Gastrocnemius medialis (tissue), 4 donors: Measurements from ENCODE around the gene SLC48A1. TPM values are rescaled to one million over a fixed set of nuclear protein-coding genes. Genes with fewer than 3 reads are reported as not detected.

Source experiments
- ATAC-seq, 2 donors: fragments of 150-250 bp; one replicate each; pipeline ENCODE4 v1.9.1; 2016
- DNase-seq, 2 donors: peaks; one replicate each; pipeline ENCODE4 v3.0.0-alpha.2; 2019
- H3K27ac ChIP-seq, 4 donors: fragments of 200-600 bp; sonication (generic); 1 replicate in 1 of 4; 2 replicates in 3 of 4; pipeline ENCODE4 v1.5.1; 2016 to 2018; ENCODE audit warnings: mild to moderate bottlenecking in 2 of 4, moderate library complexity in 1 of 4
- H3K27me3 ChIP-seq, 3 donors: fragments of 200-600 bp; sonication (generic) in 2 of 3; 1 replicate in 1 of 3; 2 replicates in 2 of 3; pipeline versions ENCODE4 v1.5.1 to v1.6.0; 2016 to 2019; ENCODE audit warnings: mild to moderate bottlenecking in 1 of 3, moderate library complexity in 1 of 3
- H3K36me3 ChIP-seq, 2 donors: fragments of 200-600 bp; sonication (generic) in 1 of 2; one replicate each; pipeline ENCODE4 v1.5.1; 2017 to 2018
- H3K4me1 ChIP-seq, 2 donors: fragments of 200-600 bp; sonication (generic) in 1 of 2; one replicate each; pipeline ENCODE4 v1.5.1; 2016 to 2017; ENCODE audit warnings: mild to moderate bottlenecking in 2 of 2
- H3K4me3 ChIP-seq, 4 donors: fragments of 200-600 bp; sonication (generic) in 3 of 4; 1 replicate in 1 of 4; 2 replicates in 3 of 4; pipeline ENCODE4 v1.5.1; 2016 to 2019; ENCODE audit warnings: mild to moderate bottlenecking in 2 of 4
- H3K9me3 ChIP-seq, 3 donors: fragments of 200-600 bp; sonication (generic) in 2 of 3; 1 replicate in 1 of 3; 2 replicates in 2 of 3; pipeline ENCODE4 v1.5.1; 2016 to 2019
- POLR2A ChIP-seq, 2 donors: fragments of 450-650 bp; IDR thresholded peaks; one replicate each; pipeline ENCODE4 v1.6.1; 2017; ENCODE audit warnings: antibody characterized with exemption in 2 of 2, mild to moderate bottlenecking in 2 of 2, moderate library complexity in 2 of 2
- in situ Hi-C, 4 donors: fragments of 200-750 bp; cut with MboI; loops; one replicate each; pipeline versions ENCODE4 v1.15.0 to v1.8.0; 2017; ENCODE audit warnings: low sequenced_read_pairs in 4 of 4
- intact Hi-C: fragments of 100-400 bp; cut with DNase I; formaldehyde crosslinking; loops from one replicate; pipeline ENCODE4 v1.15.1; 2023; ENCODE audit warnings: low total_unique reads
- total RNA-seq, 4 donors: library from RNA; depleted of rRNA; stranded (reverse); fragments of >200 nt; gene quantifications; one replicate each; pipeline versions ENCODE4 v1.1.0 to v1.2.3, GENCODE V29; 2016
- TF ChIP-seq, protein P1 (sequence below), 5 experiments: fragments of 450-650 bp in 3 of 5; fragments of 200-600 bp in 2 of 5; sonication (generic) in 2 of 5; IDR thresholded peaks in 4 of 5; conservative IDR thresholded peaks in 1 of 5; 1 replicate in 4 of 5; 2 replicates in 1 of 5; pipeline ENCODE4 v1.5.1; 2016 to 2019; ENCODE audit warnings: antibody characterized with exemption in 5 of 5, mild to moderate bottlenecking in 3 of 5, moderate library complexity in 3 of 5

Gene SLC48A1
- total RNA-seq, 4 donors from 2014 or later = 28.3 to 62.6 (median 45.6) TPM

DNA sequence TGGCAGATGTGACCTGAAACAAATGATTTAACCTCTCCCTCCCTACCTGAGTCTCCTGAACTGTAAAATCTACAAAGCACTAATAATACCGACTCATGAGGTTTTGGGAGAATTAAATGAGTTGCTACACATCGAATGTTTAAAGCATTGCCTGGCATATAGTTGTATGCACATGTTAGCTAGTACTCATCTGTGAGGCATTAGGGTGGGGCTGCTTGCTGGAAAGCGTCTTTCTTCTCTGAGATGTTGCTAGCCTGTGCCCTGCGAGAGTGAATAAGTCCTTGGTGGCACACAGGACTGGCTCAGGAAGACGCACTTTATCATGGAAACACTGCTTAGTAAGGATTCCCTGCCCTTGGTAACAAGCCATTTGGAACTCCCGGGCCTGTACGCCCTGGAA is 20.5 kb upstream of the SLC48A1 start:
- intact Hi-C loops (no loop called here), in situ Hi-C loops (no loop called here)
- Histone ChIP-seq H3K4me1 (peaks cover 33 to 42% of the 10 kb centered on the region in 2 donors), H3K36me3 (no peaks in the 10 kb centered on the region), H3K27ac (peak overlapping the region; percentile 75 to 90 (median 78)), H3K27me3 (no peaks in the 10 kb centered on the region), H3K9me3 (no peaks in the 10 kb centered on the region), H3K4me3 (peak overlapping the region in 1 of 4 donors; percentile 62)
- ATAC-seq (no peak), DNase-seq (no peak)
- TF ChIP-seq, protein P1, sequence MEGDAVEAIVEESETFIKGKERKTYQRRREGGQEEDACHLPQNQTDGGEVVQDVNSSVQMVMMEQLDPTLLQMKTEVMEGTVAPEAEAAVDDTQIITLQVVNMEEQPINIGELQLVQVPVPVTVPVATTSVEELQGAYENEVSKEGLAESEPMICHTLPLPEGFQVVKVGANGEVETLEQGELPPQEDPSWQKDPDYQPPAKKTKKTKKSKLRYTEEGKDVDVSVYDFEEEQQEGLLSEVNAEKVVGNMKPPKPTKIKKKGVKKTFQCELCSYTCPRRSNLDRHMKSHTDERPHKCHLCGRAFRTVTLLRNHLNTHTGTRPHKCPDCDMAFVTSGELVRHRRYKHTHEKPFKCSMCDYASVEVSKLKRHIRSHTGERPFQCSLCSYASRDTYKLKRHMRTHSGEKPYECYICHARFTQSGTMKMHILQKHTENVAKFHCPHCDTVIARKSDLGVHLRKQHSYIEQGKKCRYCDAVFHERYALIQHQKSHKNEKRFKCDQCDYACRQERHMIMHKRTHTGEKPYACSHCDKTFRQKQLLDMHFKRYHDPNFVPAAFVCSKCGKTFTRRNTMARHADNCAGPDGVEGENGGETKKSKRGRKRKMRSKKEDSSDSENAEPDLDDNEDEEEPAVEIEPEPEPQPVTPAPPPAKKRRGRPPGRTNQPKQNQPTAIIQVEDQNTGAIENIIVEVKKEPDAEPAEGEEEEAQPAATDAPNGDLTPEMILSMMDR (IDR thresholded peaks at IDR 0.05 in 4 of 5, conservative IDR thresholded peaks at IDR 0.05 in 1 of 5) = no peak
- no peak for TF ChIP-seq POLR2A (IDR thresholded peaks at IDR 0.05)

DNA sequence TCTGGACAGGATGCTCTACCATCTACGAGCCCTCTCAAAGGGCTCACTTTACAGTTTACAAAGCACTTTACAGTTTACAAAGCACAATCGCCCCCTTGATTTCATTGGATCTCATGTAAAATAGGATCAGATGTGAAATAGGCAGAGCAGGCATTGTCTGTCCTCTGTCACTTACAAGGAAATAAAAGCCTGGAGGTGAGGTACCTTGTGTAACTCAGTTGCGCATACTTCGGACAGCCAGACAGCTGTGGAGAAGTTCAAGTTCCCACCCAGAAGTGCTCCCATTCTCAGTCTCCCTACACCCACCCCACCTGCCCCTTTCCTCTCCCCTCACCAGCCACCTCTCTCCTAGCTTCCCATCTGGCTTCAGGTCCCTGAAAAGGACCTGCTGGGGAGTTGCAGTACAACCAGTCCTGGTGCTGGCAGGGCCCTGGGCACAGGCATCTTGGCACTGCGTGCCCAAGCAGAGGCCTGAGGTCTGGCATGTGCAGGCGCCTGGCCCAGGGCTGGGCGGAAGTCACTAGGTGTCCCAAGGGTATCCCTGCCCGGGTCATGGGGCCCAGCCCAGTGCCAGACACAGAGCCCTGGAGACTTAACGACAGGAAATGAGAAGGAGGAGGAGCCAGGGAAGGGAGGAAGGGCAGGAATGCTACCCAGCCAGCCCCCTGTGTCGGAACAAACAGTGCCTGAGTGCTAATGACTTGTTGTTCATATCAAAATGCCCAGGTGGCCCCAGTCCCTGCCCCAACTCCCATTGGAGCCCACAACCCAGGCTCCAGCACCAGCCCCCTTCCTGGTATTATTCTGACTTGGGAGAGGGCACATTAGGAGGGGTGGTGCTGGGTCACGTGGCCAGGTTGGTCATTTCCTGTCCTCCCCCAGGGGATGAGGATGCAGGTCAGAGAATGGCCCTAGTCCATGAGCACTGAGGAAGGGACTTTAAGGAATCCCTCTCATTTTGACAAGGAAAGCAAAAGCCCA is 19.7 kb upstream of the SLC48A1 start:
- Histone ChIP-seq H3K36me3 (no peaks in the 10 kb centered on the region), H3K9me3 (no peaks in the 10 kb centered on the region), H3K27ac (peak overlapping the region; percentile 75 to 90 (median 78)), H3K4me1 (peaks cover 33 to 42% of the 10 kb centered on the region in 2 donors), H3K4me3 (peak overlapping the region; percentile 12 to 77 (median 50)), H3K27me3 (no peaks in the 10 kb centered on the region)
- intact Hi-C loops (no loop called here), in situ Hi-C loops (no loop called here)
- peak in 1 of 2 donors; percentile 10 for TF ChIP-seq POLR2A (IDR thresholded peaks at IDR 0.05)
- TF ChIP-seq, protein P1 (IDR thresholded peaks at IDR 0.05 in 4 of 5, conservative IDR thresholded peaks at IDR 0.05 in 1 of 5) = peak in 2 of 5 experiments; percentile 7 to 22
- ATAC-seq = peak; percentile 83 to 91
- DNase-seq = peak; percentile 92

DNA sequence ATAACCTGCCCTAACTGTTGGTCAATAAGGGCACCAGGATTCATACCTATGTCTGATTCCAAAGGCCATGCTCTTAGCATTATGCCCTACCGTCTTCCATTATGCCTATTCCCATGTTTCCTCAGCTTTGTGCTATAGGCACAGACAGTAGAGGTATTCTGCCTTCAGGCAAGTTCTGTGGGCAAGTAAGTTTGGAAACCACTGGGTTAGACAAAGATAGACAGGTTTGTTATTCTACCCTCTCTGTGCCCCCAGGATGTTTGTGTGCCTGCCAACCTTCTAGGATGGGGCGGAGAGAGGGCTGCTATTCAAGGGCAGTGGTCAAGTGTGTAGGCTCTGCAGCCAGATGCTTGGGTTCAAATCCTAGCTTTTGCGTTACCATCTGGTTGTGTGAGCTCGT is 18.9 kb upstream of the SLC48A1 start:
- DNase-seq (no peak), ATAC-seq (no peak)
- intact Hi-C loops = no loop called here
- peaks cover 35 to 43% of the 10 kb centered on the region in 2 donors for H3K4me1 ChIP-seq
- H3K27ac ChIP-seq = peak overlapping the region; percentile 75 to 90 (median 78)
- no peaks in the 10 kb centered on the region for H3K36me3 ChIP-seq
- in situ Hi-C loops = no loop called here
- no peaks in the 10 kb centered on the region for H3K27me3 ChIP-seq
- TF ChIP-seq, protein P1 (IDR thresholded peaks at IDR 0.05 in 4 of 5, conservative IDR thresholded peaks at IDR 0.05 in 1 of 5) = no peak
- TF ChIP-seq POLR2A (IDR thresholded peaks at IDR 0.05) = no peak
- H3K4me3 ChIP-seq = peak overlapping the region; percentile 12 to 77 (median 50)
- no peaks in the 10 kb centered on the region for H3K9me3 ChIP-seq

DNA sequence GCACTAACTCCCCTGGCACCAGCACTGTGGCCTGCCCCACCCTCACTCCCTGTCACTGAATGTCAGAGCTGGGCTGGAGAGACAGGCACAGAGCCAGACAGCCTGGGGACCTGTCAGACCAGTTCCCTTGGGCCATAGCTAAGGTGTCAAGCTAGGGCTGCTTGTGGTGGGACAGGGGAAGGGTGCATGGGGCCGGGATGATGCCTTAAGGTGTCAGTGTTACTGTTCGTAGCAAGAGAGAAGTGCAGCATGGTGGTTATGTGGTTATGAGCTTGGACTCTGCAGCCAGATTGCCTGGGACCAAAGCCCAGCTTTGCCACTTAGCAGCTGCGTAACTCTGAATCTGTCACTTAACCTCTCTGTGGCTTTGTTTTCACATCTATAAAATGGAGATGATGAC is 18.2 kb upstream of the SLC48A1 start:
- H3K27ac ChIP-seq = peak overlapping the region; percentile 75 to 90 (median 78)
- intact Hi-C loops = loop anchor here (5.0 kb wide), 1 partner anchor 38 kb away; no protein-coding TSS in a partner anchor
- TF ChIP-seq, protein P1 (IDR thresholded peaks at IDR 0.05 in 4 of 5, conservative IDR thresholded peaks at IDR 0.05 in 1 of 5) = no peak
- TF ChIP-seq POLR2A (IDR thresholded peaks at IDR 0.05) = no peak
- H3K4me3 ChIP-seq = peak overlapping the region; percentile 62 to 91 (median 72)
- DNase-seq = no peak
- in situ Hi-C loops = no loop called here
- H3K4me1 ChIP-seq = peaks cover 41 to 50% of the 10 kb centered on the region in 2 donors
- H3K27me3 ChIP-seq = no peaks in the 10 kb centered on the region
- ATAC-seq = no peak
- no peaks in the 10 kb centered on the region for H3K9me3 ChIP-seq
- no peaks in the 10 kb centered on the region for H3K36me3 ChIP-seq
